Progenitor cell of endocrine pancreas (in vitro differentiated cells): ENCODE results near the gene SLC25A4. TPM values are rescaled to one million over a fixed set of nuclear protein-coding genes. Genes with fewer than 3 reads are reported as not detected.

ENCODE experiments used
- DNase-seq: peaks from one replicate; pipeline ENCODE4 v3.0.0; 2021; ENCODE audit warnings: low spot score; ENCODE audit not compliant: unreplicated experiment
- H3K27ac Mint-ChIP-seq: 2 replicates; pipeline ENCODE4 v1.8.0; 2021; ENCODE audit warnings: mild to moderate bottlenecking, moderate library complexity, mixed read lengths
- H3K27me3 Mint-ChIP-seq: 2 replicates; pipeline ENCODE4 v1.8.0; 2021; ENCODE audit warnings: mixed read lengths
- H3K36me3 Mint-ChIP-seq: 2 replicates; pipeline ENCODE4 v1.8.0; 2022; ENCODE audit warnings: mixed read lengths; ENCODE audit not compliant: insufficient read depth
- H3K4me1 Mint-ChIP-seq: 2 replicates; pipeline ENCODE4 v1.8.0; 2021; ENCODE audit warnings: low read depth, mixed read lengths
- H3K4me3 Mint-ChIP-seq: 2 replicates; pipeline ENCODE4 v1.8.0; 2021; ENCODE audit warnings: low read depth, mild to moderate bottlenecking, moderate library complexity, mixed read lengths
- H3K9me3 Mint-ChIP-seq: 2 replicates; pipeline ENCODE4 v1.8.0; 2021; ENCODE audit warnings: low read depth, mixed read lengths
- CTCF ChIP-seq: fragments of 200-600 bp; sonication (generic); IDR thresholded peaks from one replicate; pipeline ENCODE4 v1.5.0; 2021; ENCODE audit warnings: antibody characterized with exemption, mild to moderate bottlenecking; ENCODE audit not compliant: unreplicated experiment
- long read RNA-seq: library from polyadenylated mRNA; unstranded; transcript quantifications from one replicate; pipeline ENCODE4 v2.0.0, GENCODE V29; 2020
- total RNA-seq: library from RNA; stranded (reverse); gene quantifications from 2 replicates; pipeline ENCODE4 v1.2.1, GENCODE V29; 2021

Gene SLC25A4
- total RNA-seq = 24.7 and 26.2 TPM in 2 replicates
- long read RNA-seq, full-length matches to known transcripts = 110 of 144 reads
- long read RNA-seq, partial matches to known transcripts = 11 of 144 reads
- long read RNA-seq, other reads (novel, unspliced or antisense) = 23 of 144 reads

DNA sequence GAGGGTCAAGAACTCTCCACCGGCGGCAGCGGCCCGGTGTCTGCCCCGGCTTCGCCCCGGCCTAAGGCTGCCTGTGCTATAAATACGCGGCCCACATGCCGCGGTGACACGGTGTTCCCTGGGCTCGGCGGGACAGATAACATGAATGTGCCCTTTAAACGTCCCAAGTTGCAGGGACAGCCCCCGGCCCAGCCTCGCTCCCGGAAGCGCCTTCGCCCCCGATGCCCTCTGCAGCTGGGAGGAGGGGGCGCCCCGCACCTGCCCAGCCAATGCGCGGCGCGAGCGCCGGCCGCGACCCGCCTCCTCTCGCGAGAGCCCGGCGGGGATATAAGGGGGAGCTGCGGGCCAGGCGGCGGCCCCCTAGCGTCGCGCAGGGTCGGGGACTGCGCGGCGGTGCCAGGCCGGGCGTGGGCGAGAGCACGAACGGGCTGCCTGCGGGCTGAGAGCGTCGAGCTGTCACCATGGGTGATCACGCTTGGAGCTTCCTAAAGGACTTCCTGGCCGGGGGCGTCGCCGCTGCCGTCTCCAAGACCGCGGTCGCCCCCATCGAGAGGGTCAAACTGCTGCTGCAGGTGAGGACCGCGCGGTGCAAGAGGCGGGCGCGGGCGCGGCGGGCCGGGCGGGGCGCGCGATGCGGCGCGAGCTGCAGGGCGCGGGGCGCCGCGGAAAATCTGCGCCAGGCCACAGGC, at the start of gene SLC25A4:
Gene SLC25A4 (plus strand): TSS at position 355 of the 689 bp plus-strand sequence. CDS start 107 bp downstream, at position 462.
- TF ChIP-seq CTCF = peak; percentile 74
- H3K4me1 Mint-ChIP-seq = peaks cover 12% of the 10 kb centered on the region
- H3K27me3 Mint-ChIP-seq = peaks cover 5% of the 10 kb centered on the region
- H3K4me3 Mint-ChIP-seq = peak within 1 kb of the TSS; percentile 84
- peaks cover 9% of the 10 kb centered on the region for H3K36me3 Mint-ChIP-seq
- DNase-seq = peak; percentile 94
- peak within 1 kb of the TSS; percentile 94 for H3K27ac Mint-ChIP-seq
- H3K9me3 Mint-ChIP-seq = no peaks in the 10 kb centered on the region

- no peak for DNase-seq
- Mint-ChIP-seq H3K4me3 (no peak overlapping the region), H3K27ac (no peak overlapping the region), H3K36me3 (no peaks in the 10 kb centered on the region), H3K9me3 (no peaks in the 10 kb centered on the region), H3K4me1 (no peaks in the 10 kb centered on the region), H3K27me3 (peaks cover 4% of the 10 kb centered on the region)
- TF ChIP-seq CTCF = no peak
These were observed 49.5 kb upstream of the SLC25A4 start for GRCh38 chr4:185093603-185094002.

GRCh38 chr4:185096032-185096653, 46.9 kb upstream of the SLC25A4 start:
- no peaks in the 10 kb centered on the region for H3K4me1 Mint-ChIP-seq
- H3K36me3 Mint-ChIP-seq = no peaks in the 10 kb centered on the region
- DNase-seq = no peak
- peak; percentile 74 for TF ChIP-seq CTCF
- H3K27ac Mint-ChIP-seq = no peak overlapping the region
- no peak overlapping the region for H3K4me3 Mint-ChIP-seq
- no peaks in the 10 kb centered on the region for H3K9me3 Mint-ChIP-seq
- peaks cover 6% of the 10 kb centered on the region for H3K27me3 Mint-ChIP-seq

DNA sequence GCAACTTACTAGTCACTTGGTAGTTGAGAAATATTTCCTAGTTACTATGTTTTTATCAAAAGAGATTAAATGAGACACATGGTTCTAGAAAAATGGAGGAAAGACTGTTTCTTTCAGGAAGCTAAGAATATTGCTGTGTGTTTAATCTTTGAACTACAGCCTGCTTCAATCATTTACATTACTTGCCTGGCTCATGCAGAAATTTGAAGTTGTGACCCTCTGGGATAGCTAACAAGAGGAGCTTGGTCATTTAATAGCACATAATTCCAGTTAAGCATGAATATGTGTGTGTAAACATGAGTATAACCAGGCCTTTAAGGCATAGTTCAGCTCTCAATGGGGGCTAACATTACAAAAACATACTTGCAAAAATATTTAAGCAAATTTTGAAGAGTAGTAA, 44.6 kb upstream of the SLC25A4 start:
- no peak for DNase-seq
- Mint-ChIP-seq H3K36me3 (no peaks in the 10 kb centered on the region), H3K9me3 (no peaks in the 10 kb centered on the region), H3K27me3 (peaks cover 10% of the 10 kb centered on the region), H3K4me1 (no peaks in the 10 kb centered on the region), H3K27ac (no peak overlapping the region), H3K4me3 (no peak overlapping the region)
- TF ChIP-seq CTCF = no peak

DNA sequence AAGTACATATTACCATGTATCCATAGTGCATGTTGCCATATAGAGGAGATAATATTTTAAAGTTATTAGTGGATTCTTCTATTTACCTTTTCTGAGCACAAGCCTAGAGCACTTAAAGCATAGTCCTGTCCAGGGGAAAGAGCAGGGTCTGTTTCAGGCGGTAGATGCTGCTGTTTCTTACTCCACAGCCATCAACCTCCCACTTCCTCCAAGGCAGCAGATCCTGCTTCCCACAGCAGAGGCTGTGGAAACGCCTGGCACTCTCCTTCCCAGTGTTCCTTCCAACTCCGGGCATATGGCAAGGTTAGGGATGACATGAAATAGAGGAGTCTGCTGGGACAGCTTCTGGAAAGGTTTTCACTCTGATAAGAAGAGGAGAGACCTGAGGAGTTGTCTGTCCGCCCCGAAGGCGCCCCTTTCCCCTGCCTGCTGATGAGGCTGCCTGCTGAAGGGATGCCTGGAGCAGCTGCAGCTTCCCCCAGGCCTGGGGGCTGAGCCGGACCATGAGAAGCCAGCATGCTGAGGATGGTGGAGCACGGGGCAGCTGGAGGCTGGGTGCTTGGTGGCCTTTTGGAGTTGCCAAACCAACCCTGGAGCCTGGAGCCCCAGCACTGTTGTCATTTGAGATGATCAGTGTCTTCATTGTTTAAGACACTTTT, 43.9 kb upstream of the SLC25A4 start:
- Mint-ChIP-seq H3K4me3 (no peak overlapping the region), H3K27ac (no peak overlapping the region), H3K27me3 (peaks cover 13% of the 10 kb centered on the region), H3K4me1 (no peaks in the 10 kb centered on the region), H3K36me3 (no peaks in the 10 kb centered on the region), H3K9me3 (no peaks in the 10 kb centered on the region)
- no peak for TF ChIP-seq CTCF
- DNase-seq = no peak
